Retinal pigment epithelial cell (primary cell): ENCODE results near the gene TICAM2.
"Not testable (repeated sequence)": the region's sequence is repeated elsewhere in the genome, so short reads cannot be mapped to it uniquely, and the experiment has no call there.

Experiments
- DNase-seq: peaks from one replicate; pipeline ENCODE4 v3.0.0-alpha.2; 2010; ENCODE audit warnings: low read depth
- H3K4me3 ChIP-seq: 2 replicates; pipeline ENCODE4 v1.5.1; 2011; ENCODE audit warnings: mild to moderate bottlenecking, low read length, control low read depth, moderate library complexity
- TF ChIP-seq, protein P1 (sequence below): conservative IDR thresholded peaks from 2 replicates; pipeline ENCODE4 v1.5.1; 2011; ENCODE audit warnings: low read depth, low read length, control low read depth, inconsistent platforms

TICAM2 gene, protein sequence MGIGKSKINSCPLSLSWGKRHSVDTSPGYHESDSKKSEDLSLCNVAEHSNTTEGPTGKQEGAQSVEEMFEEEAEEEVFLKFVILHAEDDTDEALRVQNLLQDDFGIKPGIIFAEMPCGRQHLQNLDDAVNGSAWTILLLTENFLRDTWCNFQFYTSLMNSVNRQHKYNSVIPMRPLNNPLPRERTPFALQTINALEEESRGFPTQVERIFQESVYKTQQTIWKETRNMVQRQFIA

GRCh38 chr5:115601701-115602590 is at the start of gene TICAM2:
Gene TICAM2 (minus strand): TSS chr5:115602479. CDS start chr5:115581256, 21,223 bp downstream.
- H3K4me3 ChIP-seq, result peak within 1 kb of the TSS; percentile 62
- no peak for DNase-seq
- TF ChIP-seq, protein P1, sequence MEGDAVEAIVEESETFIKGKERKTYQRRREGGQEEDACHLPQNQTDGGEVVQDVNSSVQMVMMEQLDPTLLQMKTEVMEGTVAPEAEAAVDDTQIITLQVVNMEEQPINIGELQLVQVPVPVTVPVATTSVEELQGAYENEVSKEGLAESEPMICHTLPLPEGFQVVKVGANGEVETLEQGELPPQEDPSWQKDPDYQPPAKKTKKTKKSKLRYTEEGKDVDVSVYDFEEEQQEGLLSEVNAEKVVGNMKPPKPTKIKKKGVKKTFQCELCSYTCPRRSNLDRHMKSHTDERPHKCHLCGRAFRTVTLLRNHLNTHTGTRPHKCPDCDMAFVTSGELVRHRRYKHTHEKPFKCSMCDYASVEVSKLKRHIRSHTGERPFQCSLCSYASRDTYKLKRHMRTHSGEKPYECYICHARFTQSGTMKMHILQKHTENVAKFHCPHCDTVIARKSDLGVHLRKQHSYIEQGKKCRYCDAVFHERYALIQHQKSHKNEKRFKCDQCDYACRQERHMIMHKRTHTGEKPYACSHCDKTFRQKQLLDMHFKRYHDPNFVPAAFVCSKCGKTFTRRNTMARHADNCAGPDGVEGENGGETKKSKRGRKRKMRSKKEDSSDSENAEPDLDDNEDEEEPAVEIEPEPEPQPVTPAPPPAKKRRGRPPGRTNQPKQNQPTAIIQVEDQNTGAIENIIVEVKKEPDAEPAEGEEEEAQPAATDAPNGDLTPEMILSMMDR, result peak; percentile 12

GRCh38 chr5:115649541-115649940 is 47.3 kb upstream of the TICAM2 start:
- no peak for DNase-seq
- TF ChIP-seq, protein P1, result no peak
- H3K4me3 ChIP-seq, result no peak overlapping the region

DNA sequence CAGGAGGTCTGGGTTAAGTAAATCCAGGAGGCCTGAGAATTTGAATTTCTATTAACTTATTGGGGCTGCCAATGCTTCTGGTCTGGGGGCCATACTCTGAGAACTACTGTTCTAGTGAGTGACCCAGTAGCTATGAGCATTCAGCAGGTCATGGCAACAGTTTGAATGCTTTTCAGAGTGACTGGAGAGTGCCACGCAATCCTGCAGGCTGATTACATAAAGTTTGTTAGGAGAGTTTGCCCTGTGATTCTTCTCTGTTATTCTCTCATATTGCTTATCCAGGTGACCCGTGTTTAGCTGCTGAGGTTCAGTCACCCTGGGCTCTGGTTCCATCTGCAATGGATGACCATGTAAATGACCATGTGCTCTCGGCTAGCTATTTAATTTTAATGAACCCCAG is 45.8 kb upstream of the TICAM2 start:
- H3K4me3 ChIP-seq, result no peak overlapping the region
- DNase-seq, result no peak
- TF ChIP-seq, protein P1, result no peak

DNA sequence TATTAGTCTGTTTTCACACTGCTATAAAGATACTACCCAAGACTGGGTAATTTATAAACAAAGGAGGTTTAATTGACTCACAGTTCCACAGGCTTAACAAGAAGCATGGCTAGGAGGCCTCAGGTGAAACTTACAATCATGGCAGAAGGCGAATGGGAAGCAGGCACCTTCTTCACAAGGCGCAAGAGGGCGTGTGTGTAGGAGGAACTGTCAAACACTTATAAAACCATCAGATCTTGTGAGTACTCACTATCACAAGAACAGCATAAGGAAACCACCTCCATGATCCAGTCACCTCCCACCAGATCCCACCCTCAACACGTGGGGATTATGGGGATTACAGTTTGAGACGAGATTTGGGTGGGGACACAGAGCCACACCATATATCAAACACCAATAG is 43.1 kb upstream of the TICAM2 start:
- not testable (repeated sequence) for H3K4me3 ChIP-seq, DNase-seq

DNA sequence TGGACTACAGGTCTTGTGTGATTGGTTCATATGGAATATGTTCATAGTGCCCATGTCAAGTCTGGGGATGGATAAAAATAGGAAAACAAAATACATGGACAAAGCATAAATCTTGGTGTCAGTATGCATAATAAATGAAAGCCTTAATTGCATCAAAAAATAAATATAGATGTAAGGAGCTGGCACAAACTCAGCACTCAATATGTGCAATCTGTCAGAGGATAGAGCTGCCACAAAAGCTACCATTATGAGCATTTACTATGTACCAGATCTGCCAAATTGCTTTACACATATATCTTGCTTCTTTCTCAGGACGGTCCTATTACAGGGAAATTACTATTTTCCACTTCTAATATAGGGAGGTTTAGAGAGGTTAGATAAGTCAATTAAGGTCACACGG is 41.8 kb upstream of the TICAM2 start:
- no peak for DNase-seq
- no peak overlapping the region for H3K4me3 ChIP-seq
- TF ChIP-seq, protein P1, result no peak

DNA sequence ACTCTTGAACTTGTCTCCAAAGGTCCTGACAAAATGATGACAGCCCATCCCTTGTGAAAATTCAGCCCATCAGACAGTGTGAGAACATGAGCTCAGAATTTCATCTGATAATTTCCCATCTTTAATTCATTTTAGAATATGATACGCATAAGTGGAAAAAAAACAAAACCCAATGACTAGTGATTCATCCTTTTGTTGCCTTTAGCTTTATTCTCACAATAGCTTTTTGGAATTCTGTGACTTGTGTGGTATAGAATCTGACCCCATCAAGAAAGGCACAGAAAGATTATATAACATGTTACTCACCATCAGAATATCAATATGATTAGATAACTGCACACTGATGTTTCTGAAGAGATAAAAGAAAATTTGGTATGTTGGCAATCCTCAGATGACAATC is 39.7 kb upstream of the TICAM2 start:
- no peak for DNase-seq
- TF ChIP-seq, protein P1, result no peak
- no peak overlapping the region for H3K4me3 ChIP-seq

GRCh38 chr5:115640274-115640673 is 38.0 kb upstream of the TICAM2 start:
- H3K4me3 ChIP-seq, result no peak overlapping the region
- DNase-seq, result no peak
- TF ChIP-seq, protein P1, result no peak
